OCI-LY7 (cell line): ENCODE results near the gene PAX9.

Source experiments
- CTCF ChIP-seq: fragments of 200-600 bp; sonication (generic); conservative IDR thresholded peaks from 2 replicates; pipeline ENCODE4 v1.5.1; 2014; ENCODE audit warnings: mild to moderate bottlenecking, antibody characterized with exemption, low read length, moderate library complexity, mixed read lengths
- EZH2phosphoT487 ChIP-seq: fragments of 200-600 bp; sonication (generic); IDR thresholded peaks from 2 replicates; pipeline ENCODE4 v1.6.1; 2018; ENCODE audit warnings: low read depth, borderline replicate concordance, mild to moderate bottlenecking, mixed run types, antibody characterized with exemption, low read length, moderate library complexity, mixed read lengths

GRCh38 chr14:36662543-36663403, 1.1 kb downstream of the PAX9 start:
- TF ChIP-seq CTCF (no peak), EZH2phosphoT487 (no peak)
